ENCODE measurements around the gene ZSCAN5B. TPM values are rescaled to one million over a fixed set of nuclear protein-coding genes. Genes with fewer than 3 reads are reported as not detected.

Gene ZSCAN5B
- polyA plus RNA-seq, 1 of the 3 experiments (the other 2 are of a cell fraction): not detected

DNA sequence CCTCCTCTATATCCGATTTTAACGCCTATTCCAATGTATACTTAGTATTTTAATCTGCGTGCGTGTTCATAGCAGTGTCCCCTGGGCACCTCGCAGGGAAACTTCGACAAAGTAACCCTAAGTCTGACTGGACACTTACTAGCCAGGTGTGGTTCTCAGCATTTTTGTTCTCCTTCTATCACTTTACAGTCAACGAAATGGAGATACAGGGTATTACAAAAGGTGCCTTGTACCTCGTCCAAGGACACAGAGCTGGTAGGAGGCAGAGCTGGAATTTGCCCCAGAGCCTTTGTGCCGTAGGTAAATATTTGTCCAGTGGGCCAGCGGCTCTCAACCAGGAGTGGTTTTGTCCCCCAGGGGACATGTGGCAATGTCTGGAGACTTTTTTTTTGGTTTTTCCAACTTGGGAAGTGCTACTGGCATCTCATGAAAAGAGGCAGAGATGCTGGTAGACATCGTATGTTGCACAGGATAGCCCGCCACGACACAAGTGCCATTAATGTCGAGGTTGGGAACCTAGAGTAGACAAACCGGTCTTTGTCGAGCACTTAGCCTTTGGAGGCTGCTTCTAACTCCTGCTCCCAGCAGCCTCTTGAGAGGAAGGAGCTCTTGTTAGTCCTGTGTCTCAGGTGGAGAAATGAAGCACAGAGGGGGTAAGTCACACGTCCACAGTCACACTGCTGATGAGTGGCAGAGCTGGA, 55.3 kb downstream of the ZSCAN5B start (continued):
- TF ChIP-seq USF2 (IDR thresholded peaks at IDR 0.05; ENCODE audit: borderline replicate concordance, low read depth, low read length): no peak
- TF ChIP-seq FOSL2 (IDR thresholded peaks at IDR 0.05; ENCODE audit: borderline replicate concordance, low read depth): no peak
- no peak for TF ChIP-seq GABPA (IDR thresholded peaks at IDR 0.05; ENCODE audit: low read depth)
- no peak for TF ChIP-seq SMC3 (IDR thresholded peaks at IDR 0.05; ENCODE audit: low read depth, low read length)
- TF ChIP-seq FOXJ3 (CRISPR knock-in tag; IDR thresholded peaks at IDR 0.05): no peak

GRCh38 chr19:56141417-56141993, 56.1 kb downstream of the ZSCAN5B start:
- TF ChIP-seq, protein P1, sequence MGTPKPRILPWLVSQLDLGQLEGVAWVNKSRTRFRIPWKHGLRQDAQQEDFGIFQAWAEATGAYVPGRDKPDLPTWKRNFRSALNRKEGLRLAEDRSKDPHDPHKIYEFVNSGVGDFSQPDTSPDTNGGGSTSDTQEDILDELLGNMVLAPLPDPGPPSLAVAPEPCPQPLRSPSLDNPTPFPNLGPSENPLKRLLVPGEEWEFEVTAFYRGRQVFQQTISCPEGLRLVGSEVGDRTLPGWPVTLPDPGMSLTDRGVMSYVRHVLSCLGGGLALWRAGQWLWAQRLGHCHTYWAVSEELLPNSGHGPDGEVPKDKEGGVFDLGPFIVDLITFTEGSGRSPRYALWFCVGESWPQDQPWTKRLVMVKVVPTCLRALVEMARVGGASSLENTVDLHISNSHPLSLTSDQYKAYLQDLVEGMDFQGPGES (IDR thresholded peaks at IDR 0.05; ENCODE audit: low read depth, low read length): no peak
- TF ChIP-seq NFIC (IDR thresholded peaks at IDR 0.05; ENCODE audit: borderline replicate concordance) (no peak), ZBTB33 (IDR thresholded peaks at IDR 0.05; ENCODE audit: borderline replicate concordance, low read depth) (no peak), MXI1 (IDR thresholded peaks at IDR 0.05; ENCODE audit: low read depth, low read length) (peak; percentile 36; the same call in 1 of the 2 replicates), ELF1 (IDR thresholded peaks at IDR 0.05) (no peak), TAF1 (IDR thresholded peaks at IDR 0.05; ENCODE audit: borderline replicate concordance, low read depth, low read length) (no peak)
- Histone ChIP-seq H3K9ac (peak overlapping the region; percentile 70; the same call in 1 of the 2 replicates), H3K9me3 (no peaks in the 10 kb centered on the region), H3K27ac (ENCODE audit: low read depth in 2 of 2, low read length in 1 of 2) (peak overlapping the region; percentile 61 to 70; a peak in 3 of 4 replicates), H3K27me3 (ENCODE audit: insufficient read depth) (no peaks in the 10 kb centered on the region), H3K4me2 (peak overlapping the region; percentile 88), H2AFZ (ENCODE audit: low read depth) (0 out of 2 replicates have a peak overlapping the region, but pooled peaks have one; percentile 59), H4K20me1 (ENCODE audit: insufficient read depth) (no peaks in the 10 kb centered on the region), H3K4me1 (ENCODE audit: control insufficient read depth in 1 of 2, insufficient read depth in 2 of 2, low read depth in 1 of 2, low read length in 1 of 2) (peaks cover 7 to 21% of the 10 kb centered on the region in 2 experiments; a peak in 3 of 4 replicates), H3F3A (replicated peaks; ENCODE audit: insufficient read depth) (no peaks in the 10 kb centered on the region), H3K9me2 (no peaks in the 10 kb centered on the region), H3K36me3 (replicated peaks in 1 of 2; ENCODE audit: control insufficient read depth in 1 of 2, insufficient read depth in 2 of 2, low read length in 1 of 2) (peaks cover 0 to 5% of the 10 kb centered on the region in 2 experiments), H3K4me3 (ENCODE audit: low read depth in 2 of 2, low read length in 1 of 2) (peak overlapping the region; percentile 63 to 66), H3K79me2 (ENCODE audit: insufficient read depth) (peaks cover 36% of the 10 kb centered on the region)
- no peak for DNase-seq
- POLR2A ChIA-PET: interaction anchor here (2.5 kb wide), 1 partner anchor 21 kb away, joined by 8 read pairs; no protein-coding TSS in a partner anchor
- WGBS (ENCODE audit: low lambda C conversion rate): 6% methylated on average over 26 of the region's 26 CpGs
- CTCF ChIA-PET: interaction anchor here (1.3 to 1.7 kb wide), 3 partner anchors 19 to 61 kb away, joined by 3 read pairs; no protein-coding TSS in a partner anchor
